IMR-90 (cell line): ENCODE measurements around the gene HAND1. TPM values are rescaled to one million over a fixed set of nuclear protein-coding genes. Genes with fewer than 3 reads are reported as not detected.

Experiments
- ATAC-seq: fragments of 200-7000 bp; cut with Tn5 transposase; 2 replicates; pipeline ENCODE4 v1.9.1; 2020; ENCODE audit warnings: low read depth, mild to moderate bottlenecking, moderate library complexity
- BruUV-seq: library from RNA; stranded (reverse); fragments of 400-500 nt; replicated peaks from 2 replicates; lab custom pipeline; 2021; lab: Mats Ljungman, UMichigan
- CTCF ChIA-PET: fragments of 300-600 bp; formaldehyde crosslinking; extraction: SDS; loops from one replicate; lab custom pipeline; 2021; ENCODE audit warnings: antibody characterized with exemption; lab: Yijun Ruan, JAX
- POLR2A ChIA-PET: fragments of 300-600 bp; sonication (Branson Sonifier 250); formaldehyde crosslinking; loops from one replicate; lab custom pipeline; 2022; ENCODE audit warnings: antibody characterized with exemption; ENCODE audit not compliant: unreplicated experiment; lab: Charles Lee
- DNase-seq: peaks from one replicate; pipeline ENCODE4 v3.0.0; 2013
- H2AFZ ChIP-seq: replicated peaks from 2 replicates; pipeline ENCODE3; 2013; ENCODE audit warnings: low read length, mild to moderate bottlenecking; ENCODE audit not compliant: poor library complexity
- H2AK5ac ChIP-seq: 2 replicates; pipeline ENCODE4 v1.6.1; 2013; ENCODE audit warnings: low read depth, low read length, inconsistent platforms
- H2AK9ac ChIP-seq: replicated peaks from 2 replicates; pipeline ENCODE3; 2013; ENCODE audit warnings: mild to moderate bottlenecking, low read depth, low read length, moderate library complexity; ENCODE audit not compliant: poor library complexity
- H2BK120ac ChIP-seq: 2 replicates; pipeline ENCODE4 v1.6.1; 2013; ENCODE audit warnings: low read depth, low read length, inconsistent platforms
- H2BK15ac ChIP-seq: 3 replicates; pipeline ENCODE4 v1.6.1; 2013; ENCODE audit warnings: low read depth, low read length, inconsistent platforms
- H2BK20ac ChIP-seq: 2 replicates; pipeline ENCODE4 v1.6.1; 2013; ENCODE audit warnings: low read depth, mild to moderate bottlenecking, inconsistent platforms, low read length, moderate library complexity
- H2BK5ac ChIP-seq: 2 replicates; pipeline ENCODE4 v1.6.1; 2013; ENCODE audit warnings: mild to moderate bottlenecking, low read depth, low read length, inconsistent platforms; ENCODE audit not compliant: poor library complexity, severe bottlenecking
- H3K14ac ChIP-seq: replicated peaks from 2 replicates; pipeline ENCODE4 v1.6.1; 2013; ENCODE audit warnings: low read depth, low read length, inconsistent platforms
- H3K18ac ChIP-seq: 2 replicates; pipeline ENCODE4 v1.6.1; 2013; ENCODE audit warnings: low read depth, low read length, control low read depth
- H3K23ac ChIP-seq: 2 replicates; pipeline ENCODE4 v1.6.1; 2013; ENCODE audit warnings: low read depth, low read length, inconsistent platforms
- H3K27ac ChIP-seq: 2 replicates; pipeline ENCODE4 v1.5.1; 2013; ENCODE audit warnings: mild to moderate bottlenecking, control low read depth, low read length; ENCODE audit not compliant: insufficient read depth
- H3K27me3 ChIP-seq: 2 replicates; pipeline ENCODE4 v1.6.1; 2013; ENCODE audit warnings: low read length; ENCODE audit not compliant: control insufficient read depth, insufficient read depth
- H3K36me3 ChIP-seq: 2 replicates; pipeline ENCODE4 v1.6.1; 2013; ENCODE audit warnings: low read length, mixed read lengths; ENCODE audit not compliant: control insufficient read depth, insufficient read depth
- H3K4ac ChIP-seq: 2 replicates; pipeline ENCODE4 v1.6.1; 2013; ENCODE audit warnings: low read depth, low read length, inconsistent platforms
- H3K4me1 ChIP-seq: 2 replicates; pipeline ENCODE4 v1.6.1; 2013; ENCODE audit warnings: low read length, mixed read lengths; ENCODE audit not compliant: control insufficient read depth, insufficient read depth
- H3K4me2 ChIP-seq: 2 replicates; pipeline ENCODE4 v1.6.1; 2013; ENCODE audit warnings: low read depth, mild to moderate bottlenecking, control low read depth, low read length, moderate library complexity
- H3K4me3 ChIP-seq: 2 replicates; pipeline ENCODE4 v1.5.1; 2013; ENCODE audit warnings: low read depth, mild to moderate bottlenecking, control low read depth, low read length, moderate library complexity; ENCODE audit not compliant: insufficient read depth
- H3K56ac ChIP-seq: 2 replicates; pipeline ENCODE4 v1.6.1; 2013; ENCODE audit warnings: low read length, inconsistent platforms; ENCODE audit not compliant: insufficient read depth; ENCODE audit errors: extremely low read depth
- H3K79me1 ChIP-seq, 2 experiments: 2 replicates each; pipeline ENCODE4 v1.6.1; 2013; ENCODE audit warnings: low read length in 2 of 2, inconsistent platforms in 1 of 2, low read depth in 1 of 2
- H3K9ac ChIP-seq: 2 replicates; pipeline ENCODE4 v1.6.1; 2013; ENCODE audit warnings: low read depth, low read length, control low read depth
- H3K9me1 ChIP-seq: 2 replicates; pipeline ENCODE4 v1.6.1; 2013; ENCODE audit warnings: low read length, inconsistent platforms; ENCODE audit not compliant: insufficient read depth
- H3K9me3 ChIP-seq: 2 replicates; pipeline ENCODE4 v1.6.1; 2013; ENCODE audit warnings: low read length; ENCODE audit not compliant: control insufficient read depth, insufficient read depth
- H4K20me1 ChIP-seq: 2 replicates; pipeline ENCODE4 v1.6.1; 2013; ENCODE audit warnings: low read length, inconsistent platforms; ENCODE audit not compliant: insufficient read depth
- H4K5ac ChIP-seq: 2 replicates; pipeline ENCODE4 v1.6.1; 2013; ENCODE audit warnings: mild to moderate bottlenecking, low read depth, low read length, control low read depth
- H4K8ac ChIP-seq, 2 experiments: 2 replicates each; pipeline ENCODE4 v1.6.1; 2013; ENCODE audit warnings: low read depth in 2 of 2, low read length in 2 of 2, control low read depth in 1 of 2, inconsistent platforms in 1 of 2
- H4K91ac ChIP-seq: 2 replicates; pipeline ENCODE4 v1.6.1; 2013; ENCODE audit warnings: low read depth, low read length, inconsistent platforms; ENCODE audit not compliant: insufficient read depth
- BHLHE40 ChIP-seq: fragments of 150-350 bp; IDR thresholded peaks from 2 replicates; pipeline ENCODE4 v1.6.1; 2016; ENCODE audit warnings: mild to moderate bottlenecking, low read depth, low read length
- CEBPB ChIP-seq: IDR thresholded peaks from 2 replicates; pipeline ENCODE4 v1.6.1; 2012; ENCODE audit warnings: low read depth, low read length, improper control_type of control experiment
- CHD1 ChIP-seq: IDR thresholded peaks from 2 replicates; pipeline ENCODE4 v1.6.1; 2012; ENCODE audit warnings: low read depth, low read length, improper control_type of control experiment
- CTCF ChIP-seq: conservative IDR thresholded peaks from 2 replicates; pipeline ENCODE4 v1.5.1; 2012; ENCODE audit warnings: mild to moderate bottlenecking, low read depth, low read length, improper control_type of control experiment
- ELK1 ChIP-seq: fragments of 150-350 bp; IDR thresholded peaks from 2 replicates; pipeline ENCODE4 v1.6.1; 2016; ENCODE audit warnings: low read depth, mild to moderate bottlenecking, low read length, moderate library complexity, borderline replicate concordance
- FOS ChIP-seq: fragments of 150-350 bp; IDR thresholded peaks from 2 replicates; pipeline ENCODE4 v1.6.1; 2016; ENCODE audit warnings: low read depth, low read length
- MAFK ChIP-seq: IDR thresholded peaks from 2 replicates; pipeline ENCODE4 v1.6.1; 2012; ENCODE audit warnings: low read depth, low read length, improper control_type of control experiment
- MAZ ChIP-seq: IDR thresholded peaks from 2 replicates; pipeline ENCODE4 v1.6.1; 2012; ENCODE audit warnings: low read depth, mild to moderate bottlenecking, low read length, improper control_type of control experiment, moderate library complexity, borderline replicate concordance
- MXI1 ChIP-seq: IDR thresholded peaks from 2 replicates; pipeline ENCODE4 v1.6.1; 2012; ENCODE audit warnings: low read depth, mild to moderate bottlenecking, low read length, moderate library complexity, borderline replicate concordance
- NFE2L2 ChIP-seq: fragments of 150-350 bp; IDR thresholded peaks from 2 replicates; pipeline ENCODE4 v1.6.1; 2016; ENCODE audit warnings: low read depth, mild to moderate bottlenecking, low read length
- POLR2A ChIP-seq: IDR thresholded peaks from 2 replicates; pipeline ENCODE4 v1.6.1; 2012; ENCODE audit warnings: mild to moderate bottlenecking, low read depth, low read length
- RAD21 ChIP-seq: IDR thresholded peaks from 2 replicates; pipeline ENCODE4 v1.6.1; 2012; ENCODE audit warnings: low read length, improper control_type of control experiment
- RCOR1 ChIP-seq: IDR thresholded peaks from 2 replicates; pipeline ENCODE4 v1.6.1; 2012; ENCODE audit warnings: mild to moderate bottlenecking, low read length, improper control_type of control experiment; ENCODE audit not compliant: insufficient replicate concordance
- RFX5 ChIP-seq: IDR thresholded peaks from 2 replicates; pipeline ENCODE4 v1.8.0; 2012; ENCODE audit warnings: low read depth, mild to moderate bottlenecking, low read length, moderate library complexity
- SMC3 ChIP-seq: fragments of 150-350 bp; IDR thresholded peaks from 2 replicates; pipeline ENCODE4 v1.6.1; 2016; ENCODE audit warnings: low read depth, mild to moderate bottlenecking, antibody characterized with exemption, low read length, moderate library complexity
- USF2 ChIP-seq: fragments of 150-350 bp; IDR thresholded peaks from 2 replicates; pipeline ENCODE4 v1.6.1; 2017; ENCODE audit warnings: mild to moderate bottlenecking, antibody characterized with exemption, low read length, low read depth
- WGBS, 2 experiments: methylation state at CpG; one replicate each; pipeline versions ENCODE4 v1.1.5 to v1.1.7; 2013; ENCODE audit warnings: missing lambda C conversion rate in 2 of 2; ENCODE audit not compliant: insufficient read length in 1 of 2; ENCODE audit errors: extremely low coverage in 2 of 2; 5-methylcytosine and 5-hydroxymethylcytosine counted together
- dilution Hi-C: fragments of 300-500 bp; cut with HindIII; formaldehyde crosslinking; loops from one replicate; pipeline ENCODE4 v1.14.3; 2018; ENCODE audit warnings: low sequenced_read_pairs; ENCODE audit not compliant: unreplicated experiment
- in situ Hi-C: fragments of 300-500 bp; cut with MboI; formaldehyde crosslinking; loops from 3 replicates; pipeline ENCODE4 v1.14.3; 2019; ENCODE audit warnings: low sequenced_read_pairs, inconsistent platforms, mixed read lengths
- intact Hi-C: fragments of 100-400 bp; cut with micrococcal nuclease; formaldehyde crosslinking; loops from 2 replicates; pipeline ENCODE4 v1.10.0; 2022
- polyA plus RNA-seq, 3 experiments: library from polyadenylated mRNA; depleted of rRNA; stranded (reverse); fragments of >200 nt; gene quantifications; 2 replicates each; pipeline ENCODE4 v1.2.3, GENCODE V29; 2012; ENCODE audit warnings: low replicate concordance in 1 of 3
- total RNA-seq: library from RNA; depleted of rRNA; stranded (reverse); fragments of >200 nt; gene quantifications from 2 replicates; pipeline ENCODE4 v1.2.3, GENCODE V29; 2012

HAND1 gene
- total and polyA plus RNA-seq, 2 of the 4 experiments (the other 2 are of a cell fraction) = not detected

- Histone ChIP-seq H4K5ac (no peak overlapping the region), H2AFZ (no peak overlapping the region), H3K79me1 (no peaks in the 10 kb centered on the region), H3K4me3 (no peak overlapping the region), H3K27me3 (peaks cover 36% of the 10 kb centered on the region), H3K56ac (no peak overlapping the region), H2BK5ac (no peak overlapping the region), H3K4ac (no peak overlapping the region), H4K20me1 (no peaks in the 10 kb centered on the region), H3K27ac (no peak overlapping the region), H2AK5ac (no peak overlapping the region), H3K18ac (no peak overlapping the region), H3K4me2 (no peak overlapping the region), H3K9me3 (no peaks in the 10 kb centered on the region), H4K8ac (no peak overlapping the region), H4K91ac (no peak overlapping the region), H2BK120ac (no peak overlapping the region), H3K4me1 (no peaks in the 10 kb centered on the region), H3K36me3 (no peaks in the 10 kb centered on the region), H3K9ac (no peak overlapping the region), H3K9me1 (no peaks in the 10 kb centered on the region), H3K23ac (no peak overlapping the region), H2AK9ac (peak overlapping the region; percentile 52), H2BK20ac (no peak overlapping the region), H2BK15ac (no peak overlapping the region), H3K14ac (no peak overlapping the region)
- ATAC-seq (no peak), DNase-seq (no peak)
- POLR2A ChIA-PET = no interaction called here
- dilution Hi-C loops = no loop called here
- no TSS peak for BruUV-seq
- in situ Hi-C loops = no loop called here
- CTCF ChIA-PET = interaction anchor here (2.3 kb wide), 1 partner anchor 9 kb away, joined by 12 read pairs; no protein-coding TSS in a partner anchor
- intact Hi-C loops = no loop called here
- TF ChIP-seq MAZ (no peak), BHLHE40 (no peak), ELK1 (no peak), RFX5 (no peak), POLR2A (no peak), NFE2L2 (no peak), RCOR1 (no peak), CEBPB (no peak), MAFK (no peak), RAD21 (no peak), FOS (no peak), SMC3 (no peak), CTCF (no peak), MXI1 (no peak), CHD1 (no peak), USF2 (no peak)
- WGBS, 2 experiments = no CpG with 5 or more reads among the region's 2 CpGs
These were observed 34.0 kb upstream of the HAND1 start for GRCh38 chr5:154511984-154512383.
